MM.1S (cell line): ENCODE measurements around the gene ETV3.

Experiments
- DNase-seq: peaks from one replicate; pipeline ENCODE4 v3.0.0-alpha.2; 2015
- H2AFZ ChIP-seq: fragments of 300-600 bp; sonication (generic); 2 replicates; pipeline ENCODE4 v1.6.0; 2016; ENCODE audit warnings: antibody characterized with exemption, low read length
- H3F3A ChIP-seq: fragments of 300-600 bp; sonication (generic); 2 replicates; pipeline ENCODE4 v1.6.1; 2016; ENCODE audit warnings: mild to moderate bottlenecking, antibody characterized with exemption, low read length, moderate library complexity, mixed read lengths; ENCODE audit not compliant: insufficient read depth
- H3K27ac ChIP-seq: fragments of 300-600 bp; sonication (generic); 2 replicates; pipeline ENCODE4 v1.5.1; 2016; ENCODE audit warnings: mild to moderate bottlenecking, low read length
- H3K27me3 ChIP-seq: fragments of 300-600 bp; sonication (generic); replicated peaks from 2 replicates; pipeline ENCODE4 v1.6.0; 2016; ENCODE audit warnings: low read length; ENCODE audit not compliant: insufficient read depth
- H3K36me3 ChIP-seq: fragments of 300-600 bp; sonication (generic); replicated peaks from 2 replicates; pipeline ENCODE4 v1.6.1; 2016; ENCODE audit warnings: mild to moderate bottlenecking, low read length, mixed read lengths; ENCODE audit not compliant: insufficient read depth
- H3K4me1 ChIP-seq: fragments of 300-600 bp; sonication (generic); 2 replicates; pipeline ENCODE4 v1.6.1; 2016; ENCODE audit warnings: low read length, mixed read lengths
- H3K4me2 ChIP-seq: fragments of 300-600 bp; sonication (generic); 2 replicates; pipeline ENCODE4 v1.6.0; 2016; ENCODE audit warnings: low read depth, low read length
- H3K4me3 ChIP-seq: fragments of 300-600 bp; sonication (generic); 2 replicates; pipeline ENCODE4 v1.5.1; 2016; ENCODE audit warnings: low read length, mixed read lengths
- H3K79me2 ChIP-seq: fragments of 300-600 bp; sonication (generic); 2 replicates; pipeline ENCODE4 v1.6.1; 2016; ENCODE audit warnings: mixed run types, low read length, mixed read lengths
- H3K9ac ChIP-seq: fragments of 300-600 bp; sonication (generic); 2 replicates; pipeline ENCODE4 v1.6.1; 2016; ENCODE audit warnings: low read length, mixed read lengths
- H3K9me2 ChIP-seq: fragments of 300-600 bp; sonication (generic); replicated peaks from 2 replicates; pipeline ENCODE4 v1.6.1; 2016; ENCODE audit warnings: mild to moderate bottlenecking, low read length, mixed read lengths; ENCODE audit not compliant: insufficient read depth
- H3K9me3 ChIP-seq: fragments of 300-600 bp; sonication (generic); replicated peaks from 2 replicates; pipeline ENCODE4 v1.6.1; 2016; ENCODE audit warnings: mild to moderate bottlenecking, low read length, mixed read lengths; ENCODE audit not compliant: insufficient read depth
- H4K20me1 ChIP-seq: fragments of 300-600 bp; sonication (generic); 2 replicates; pipeline ENCODE4 v1.6.1; 2016; ENCODE audit warnings: mild to moderate bottlenecking, low read length, moderate library complexity, mixed read lengths; ENCODE audit not compliant: insufficient read depth
- CTCF ChIP-seq: fragments of 300-600 bp; sonication (generic); IDR thresholded peaks from 2 replicates; pipeline ENCODE4 v1.5.1; 2016; ENCODE audit warnings: antibody characterized with exemption, low read length, mixed read lengths
- EZH2 ChIP-seq: fragments of 300-600 bp; sonication (generic); optimal IDR thresholded peaks from 2 replicates; pipeline ENCODE3; 2017; ENCODE audit warnings: low read depth, mild to moderate bottlenecking, antibody characterized with exemption, low read length, mixed read lengths
- EZH2phosphoT487 ChIP-seq: fragments of 300-600 bp; sonication (generic); IDR thresholded peaks from 2 replicates; pipeline ENCODE4 v1.6.1; 2018; ENCODE audit warnings: antibody characterized with exemption, low read length

ETV3 gene

GRCh38 chr1:157145076-157145475 lies 6.9 kb upstream of the ETV3 start:
- H3K4me3 ChIP-seq = no peak overlapping the region
- H3K79me2 ChIP-seq = no peaks in the 10 kb centered on the region
- H3K4me1 ChIP-seq = peaks cover 14% of the 10 kb centered on the region
- H2AFZ ChIP-seq = no peak overlapping the region
- H4K20me1 ChIP-seq = no peaks in the 10 kb centered on the region
- no peaks in the 10 kb centered on the region for H3K9me2 ChIP-seq
- TF ChIP-seq EZH2phosphoT487 = no peak
- TF ChIP-seq CTCF = no peak
- no peak for TF ChIP-seq EZH2
- no peaks in the 10 kb centered on the region for H3K9me3 ChIP-seq
- H3K4me2 ChIP-seq = no peak overlapping the region
- no peak for DNase-seq
- no peaks in the 10 kb centered on the region for H3K36me3 ChIP-seq
- H3K27me3 ChIP-seq = peaks cover 2% of the 10 kb centered on the region; the same call in 1 of the 2 replicates
- H3K9ac ChIP-seq = no peak overlapping the region
- no peaks in the 10 kb centered on the region; the same call in 1 of the 2 replicates for H3F3A ChIP-seq
- H3K27ac ChIP-seq = no peak overlapping the region

GRCh38 chr1:157144509-157144908 lies 6.3 kb upstream of the ETV3 start:
- Histone ChIP-seq H3K36me3 (no peaks in the 10 kb centered on the region), H3F3A (peaks cover 1% of the 10 kb centered on the region; the same call in 1 of the 2 replicates), H2AFZ (no peak overlapping the region), H3K4me1 (peaks cover 14% of the 10 kb centered on the region), H3K9me2 (no peaks in the 10 kb centered on the region), H3K9me3 (no peaks in the 10 kb centered on the region), H3K9ac (no peak overlapping the region), H3K27me3 (peaks cover 8% of the 10 kb centered on the region; the same call in 1 of the 2 replicates), H3K4me3 (no peak overlapping the region), H3K27ac (no peak overlapping the region), H3K79me2 (no peaks in the 10 kb centered on the region), H3K4me2 (no peak overlapping the region), H4K20me1 (no peaks in the 10 kb centered on the region)
- TF ChIP-seq EZH2 (no peak), CTCF (no peak), EZH2phosphoT487 (no peak)
- no peak for DNase-seq

GRCh38 chr1:157142765-157143423 lies 4.7 kb upstream of the ETV3 start:
- TF ChIP-seq EZH2 (no peak), CTCF (no peak), EZH2phosphoT487 (no peak)
- Histone ChIP-seq H3K9me3 (no peaks in the 10 kb centered on the region), H4K20me1 (no peaks in the 10 kb centered on the region), H3K79me2 (peaks cover 1% of the 10 kb centered on the region), H2AFZ (no peak overlapping the region), H3K27ac (no peak overlapping the region), H3K4me3 (no peak overlapping the region), H3K4me1 (peaks cover 7% of the 10 kb centered on the region), H3K9me2 (no peaks in the 10 kb centered on the region), H3F3A (peaks cover 14% of the 10 kb centered on the region), H3K27me3 (peaks cover 8% of the 10 kb centered on the region; the same call in 1 of the 2 replicates), H3K36me3 (no peaks in the 10 kb centered on the region), H3K4me2 (no peak overlapping the region), H3K9ac (no peak overlapping the region)
- DNase-seq = no peak
